Measurements from ENCODE around the gene PDK1.
A peak's percentile ranks its signal among the peaks of the same experiment; 100 is the strongest.
"Not testable (repeated sequence)": the region's sequence is repeated elsewhere in the genome, so short reads cannot be mapped to it uniquely, and the experiment has no call there.

PDK1 gene

DNA sequence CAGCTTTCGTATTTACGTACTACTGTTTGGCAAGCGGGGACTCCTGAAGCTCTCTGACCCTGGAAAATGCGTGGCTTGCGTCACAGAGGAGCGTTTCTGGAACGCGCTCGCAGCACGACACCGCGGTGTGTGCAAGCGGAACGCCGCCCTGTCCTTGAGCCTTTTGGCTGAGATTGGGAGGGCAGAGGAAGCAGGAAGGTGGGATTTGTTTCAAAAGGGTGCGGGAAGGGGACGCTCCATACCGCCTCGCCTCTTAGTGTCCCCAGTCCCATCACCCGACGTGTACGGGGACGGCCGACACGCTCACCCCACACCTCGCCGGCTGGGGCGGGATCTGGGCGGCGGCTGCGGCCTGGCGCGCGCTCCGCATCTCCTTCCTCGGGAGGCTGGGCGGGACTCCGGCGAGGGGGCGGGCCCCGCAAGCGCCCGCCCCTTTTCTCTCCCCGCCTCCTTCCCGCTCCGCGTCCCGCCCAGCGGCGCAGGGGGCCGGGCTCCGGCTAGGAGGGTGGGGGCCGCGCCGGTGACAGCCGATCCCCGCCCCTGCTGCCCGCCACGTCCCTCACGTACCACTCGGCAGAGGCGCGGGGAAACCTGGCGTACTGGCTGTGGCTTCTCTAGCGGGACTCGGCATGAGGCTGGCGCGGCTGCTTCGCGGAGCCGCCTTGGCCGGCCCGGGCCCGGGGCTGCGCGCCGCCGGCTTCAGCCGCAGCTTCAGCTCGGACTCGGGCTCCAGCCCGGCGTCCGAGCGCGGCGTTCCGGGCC is at the start of gene PDK1:
PDK1 (plus strand) TSS at position 569 of the 762 bp plus-strand sequence; CDS start at position 630, 61 bp downstream.
- peak; percentile 79 to 85 for DNase-seq (ENCODE audit: low read depth in 2 of 2)

DNA sequence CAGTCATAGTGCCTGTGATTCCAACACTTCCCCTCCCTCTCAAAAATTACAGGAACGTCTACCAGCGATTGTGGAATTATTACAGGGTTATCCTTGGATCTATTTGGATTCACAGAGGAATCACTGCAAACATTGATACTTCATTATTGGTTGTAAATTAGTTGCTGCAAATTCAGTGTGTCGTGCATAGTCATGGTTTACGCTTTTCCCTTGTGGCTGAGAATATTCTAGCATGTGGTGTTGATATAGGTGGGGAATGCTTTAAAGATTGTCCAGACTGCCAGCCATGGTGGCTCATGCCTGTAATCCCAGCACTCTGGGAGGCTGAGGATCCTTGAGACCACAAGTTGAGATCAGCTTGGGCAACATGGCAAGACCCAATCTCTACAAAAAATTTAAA is 48.7 kb upstream of the PDK1 start:
- no peak for DNase-seq (ENCODE audit: low read depth in 2 of 2)

DNA sequence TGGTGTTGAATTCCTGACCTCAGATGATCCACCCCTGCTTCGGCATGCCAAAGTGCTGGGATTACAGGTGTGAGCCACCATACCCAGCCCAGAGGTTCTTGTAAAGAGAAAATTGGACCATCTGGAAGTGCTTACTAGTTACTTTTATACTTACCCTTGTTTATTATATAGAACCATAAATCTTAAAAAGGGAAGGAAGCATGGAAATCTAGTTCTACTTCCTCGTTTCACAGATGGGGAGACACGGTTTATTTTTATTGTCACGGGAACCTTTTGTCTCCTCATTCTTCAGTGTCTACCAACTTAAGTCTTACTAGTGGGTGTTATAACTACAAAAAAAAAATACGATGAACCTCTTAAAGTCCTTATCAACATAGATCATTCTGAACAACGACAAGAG is 45.8 kb upstream of the PDK1 start:
- no peak for DNase-seq (ENCODE audit: low read depth in 2 of 2)

DNA sequence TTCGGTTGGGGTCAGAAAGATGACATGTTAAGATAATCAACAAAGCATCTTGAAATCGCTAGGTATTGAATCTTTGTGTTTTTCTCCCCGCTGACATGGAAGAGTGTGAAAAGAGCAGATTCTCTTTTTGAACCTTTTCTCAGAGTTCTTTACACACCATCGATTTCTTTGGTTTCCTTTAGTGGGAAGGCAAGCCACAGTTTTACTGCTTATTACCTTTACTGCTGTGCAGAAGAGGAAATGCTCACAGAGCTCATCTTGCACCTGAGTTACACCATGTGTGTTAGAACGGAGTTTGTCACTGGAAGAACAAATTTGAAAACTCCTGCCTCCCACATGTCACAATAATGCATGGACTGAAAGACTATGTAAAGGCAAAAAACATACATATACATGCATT is 45.3 kb upstream of the PDK1 start:
- DNase-seq (ENCODE audit: low read depth in 2 of 2): no peak

DNA sequence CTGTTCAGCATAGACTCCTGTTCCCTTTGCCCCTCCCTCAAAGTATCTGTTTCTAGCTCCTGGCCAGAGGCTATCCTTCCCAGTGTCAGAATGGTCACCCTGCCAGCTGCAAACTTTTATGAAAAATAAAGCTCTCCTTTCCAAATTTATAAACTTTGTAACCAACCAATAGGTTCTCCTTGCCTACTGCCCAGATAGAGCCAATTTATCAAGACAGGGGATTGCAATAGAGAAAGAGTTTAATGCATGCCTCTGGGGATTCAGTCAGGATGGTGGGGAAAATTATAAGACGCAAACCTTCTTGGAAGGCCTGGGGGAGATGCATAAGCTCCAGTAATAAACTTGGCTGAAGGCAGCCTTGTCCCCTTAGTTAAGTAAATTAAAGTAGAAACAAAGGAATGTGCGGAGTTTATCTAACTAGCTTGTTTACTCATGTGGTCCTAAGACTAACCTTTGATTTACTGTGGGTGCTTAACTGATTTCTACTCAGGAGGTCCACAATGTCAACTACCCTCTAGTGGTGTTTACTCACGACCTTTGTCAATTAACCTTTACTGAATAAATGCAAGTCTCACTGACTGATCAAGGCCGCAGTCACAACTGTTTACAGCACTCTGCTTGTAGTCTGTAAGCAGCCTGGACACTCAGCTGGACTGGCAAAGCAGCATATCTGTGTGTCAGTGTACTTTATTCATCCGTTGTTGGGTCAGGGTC is 42.9 kb upstream of the PDK1 start:
- DNase-seq (ENCODE audit: low read depth in 2 of 2): no peak

DNA sequence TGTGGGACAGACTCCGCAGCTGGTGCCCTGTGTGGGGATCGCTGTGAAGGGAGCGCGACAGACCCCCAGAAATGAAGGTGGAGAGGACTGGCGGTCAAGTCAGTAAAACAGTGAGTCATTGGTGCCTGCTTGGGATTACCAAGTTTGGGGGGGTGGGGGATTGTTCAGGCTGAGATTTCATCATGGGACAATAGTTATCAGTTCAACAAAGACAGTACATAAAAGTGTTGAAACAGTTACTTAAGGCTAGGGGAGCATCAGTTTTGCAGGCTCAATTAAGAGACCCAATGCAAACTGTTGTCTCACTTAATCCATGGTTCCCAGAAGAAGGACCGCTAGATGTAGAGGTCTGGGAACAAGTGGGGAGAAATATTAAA is 42.4 kb upstream of the PDK1 start:
- no peak for DNase-seq (ENCODE audit: low read depth in 2 of 2)

DNA sequence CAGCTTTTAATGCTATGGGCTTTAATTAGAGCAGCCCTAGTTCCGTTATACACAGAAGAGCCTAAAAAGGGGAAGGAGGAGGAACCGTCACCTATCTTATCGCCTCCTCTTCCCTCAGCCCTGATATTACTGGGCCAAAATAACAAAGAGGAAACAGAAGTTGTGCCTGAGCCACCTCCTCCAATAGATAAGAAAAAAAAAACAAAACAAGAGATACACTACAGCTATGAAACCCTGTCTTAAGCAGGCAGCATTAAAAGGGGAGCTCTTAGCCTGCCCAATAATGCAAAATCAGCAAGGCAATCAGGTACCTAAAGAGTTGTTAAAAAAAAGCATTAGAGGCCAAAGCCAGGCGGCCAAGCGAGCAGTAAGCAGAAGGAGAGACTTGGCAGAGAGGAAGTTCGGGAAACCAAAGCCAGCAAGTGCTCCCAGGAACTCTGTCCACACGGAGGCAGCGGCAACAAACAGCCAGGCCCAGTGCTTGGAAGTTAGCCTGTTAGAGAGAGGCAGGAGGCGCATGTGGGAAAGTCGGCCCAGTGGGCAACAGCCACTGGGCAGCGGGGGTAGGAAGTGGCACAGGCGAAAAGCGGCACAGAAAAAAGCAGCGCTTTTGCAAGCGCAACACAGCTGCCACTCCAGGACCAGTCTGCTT is 41.8 kb upstream of the PDK1 start:
- DNase-seq (ENCODE audit: low read depth in 2 of 2): no peak

DNA sequence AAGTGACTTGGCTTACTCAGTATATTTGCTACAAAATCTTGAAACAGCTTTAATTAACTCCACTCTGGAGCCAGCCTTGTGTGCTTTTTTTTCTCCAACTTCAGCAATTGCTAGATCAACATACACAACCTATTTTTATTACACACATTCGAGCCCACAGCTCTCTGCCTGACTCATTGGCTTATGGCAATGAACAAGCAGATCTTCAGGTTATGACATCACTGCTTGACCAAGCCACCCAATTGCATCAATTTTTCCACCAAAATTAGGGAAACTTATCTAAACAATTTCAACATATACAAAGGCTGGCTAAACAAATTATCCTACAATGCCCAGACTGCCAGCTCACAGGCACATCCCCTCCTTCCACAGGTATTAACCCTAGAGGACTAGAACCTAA is 39.6 kb upstream of the PDK1 start:
- DNase-seq (ENCODE audit: low read depth in 2 of 2): no peak

DNA sequence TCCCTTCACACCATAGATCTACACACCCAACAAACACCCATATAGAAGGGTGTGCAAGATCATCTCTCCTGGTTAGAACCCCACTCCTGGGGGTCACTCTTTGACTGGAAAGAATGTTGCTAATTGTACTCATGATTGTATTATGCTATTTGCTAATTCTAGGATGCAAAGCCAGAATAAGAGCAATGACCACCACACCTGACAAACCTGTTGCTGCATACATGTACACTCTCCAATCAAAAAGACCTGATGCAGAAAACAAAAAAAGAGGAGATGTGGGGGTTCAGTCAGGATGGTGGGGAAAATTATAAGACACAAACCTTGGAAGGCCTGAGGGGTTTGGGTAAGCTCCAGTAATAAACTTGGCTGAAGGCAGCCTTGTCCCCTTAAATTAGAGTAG is 36.9 kb upstream of the PDK1 start:
- no peak for DNase-seq (ENCODE audit: low read depth in 2 of 2)

DNA sequence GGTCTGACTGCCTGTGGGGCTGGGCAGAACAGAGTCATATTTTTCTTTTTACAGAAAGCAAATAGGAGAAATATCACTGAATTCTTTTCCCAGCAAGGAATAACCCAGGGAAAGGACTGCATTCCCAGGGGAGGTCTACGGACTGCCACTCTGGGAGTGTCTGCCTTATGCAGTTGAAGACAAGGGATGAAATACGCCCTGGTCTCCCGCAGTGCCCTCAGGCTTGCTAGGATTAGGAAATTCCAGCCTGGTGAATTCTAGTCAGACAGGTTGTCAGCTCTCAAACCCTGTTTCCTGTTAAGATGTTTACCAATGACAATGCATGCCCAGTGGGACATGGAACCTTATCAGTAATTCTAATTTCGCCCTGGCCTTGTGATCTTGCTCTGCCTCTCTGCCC is 30.3 kb upstream of the PDK1 start:
- no peak for DNase-seq (ENCODE audit: low read depth in 2 of 2)

DNA sequence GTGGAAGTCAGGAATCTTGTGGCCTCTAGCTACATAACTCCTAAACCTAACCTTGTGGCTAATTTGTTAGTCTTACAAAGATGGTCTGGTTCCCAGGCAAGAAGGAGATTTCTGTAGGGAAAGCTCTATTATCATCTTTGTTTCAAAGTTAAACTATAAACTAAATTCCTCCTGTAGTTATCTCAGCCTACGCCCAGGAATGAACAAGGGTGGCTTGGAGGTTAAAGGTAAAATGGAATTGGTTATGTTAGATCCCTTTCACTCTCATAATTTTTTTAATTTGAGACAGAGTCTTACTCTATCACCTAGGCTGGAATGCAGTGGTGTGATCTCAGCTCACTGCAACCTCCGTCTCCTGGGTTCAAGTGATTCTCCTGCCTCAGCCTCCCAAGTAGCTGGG is 24.6 kb upstream of the PDK1 start:
- DNase-seq (ENCODE audit: low read depth in 2 of 2): no peak

DNA sequence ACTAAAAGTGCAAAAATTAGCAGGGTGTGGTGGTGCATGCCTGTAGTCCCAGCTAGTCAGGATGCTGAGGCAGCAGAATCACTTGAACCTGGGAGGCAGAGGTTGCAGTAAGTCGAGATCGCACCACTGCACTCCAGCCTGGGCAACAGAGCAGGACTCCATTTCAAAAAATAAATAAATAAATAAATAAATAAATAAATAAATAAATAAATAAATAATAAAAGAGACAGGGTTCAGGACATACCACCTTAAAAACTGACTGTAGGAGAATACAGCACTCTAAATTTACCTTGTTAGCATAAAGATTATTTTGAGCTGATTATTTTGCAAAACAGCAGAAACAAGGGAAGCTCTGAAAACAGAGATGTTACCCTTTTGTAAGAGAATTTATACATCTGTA is 23.4 kb upstream of the PDK1 start:
- DNase-seq (ENCODE audit: low read depth in 2 of 2): not testable (repeated sequence)

DNA sequence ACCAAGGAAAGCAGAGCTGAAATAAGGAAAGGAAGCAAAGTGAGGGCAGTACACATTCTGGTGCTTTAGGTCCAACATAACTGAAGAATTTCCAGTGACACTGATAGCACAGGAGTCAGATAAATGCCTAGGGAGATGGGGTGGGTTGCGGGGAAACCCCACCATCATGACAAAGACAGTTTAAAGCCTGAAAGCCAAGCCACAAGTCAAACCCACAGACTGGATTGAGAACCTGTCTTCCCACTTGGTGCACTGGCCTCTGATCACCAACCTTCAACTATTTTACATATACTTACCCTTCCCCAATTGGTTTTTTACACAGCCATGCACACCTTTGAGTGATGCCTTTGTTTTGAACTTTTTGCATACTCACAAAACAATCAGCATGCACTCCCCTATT is 22.2 kb upstream of the PDK1 start:
- no peak for DNase-seq (ENCODE audit: low read depth in 2 of 2)

DNA sequence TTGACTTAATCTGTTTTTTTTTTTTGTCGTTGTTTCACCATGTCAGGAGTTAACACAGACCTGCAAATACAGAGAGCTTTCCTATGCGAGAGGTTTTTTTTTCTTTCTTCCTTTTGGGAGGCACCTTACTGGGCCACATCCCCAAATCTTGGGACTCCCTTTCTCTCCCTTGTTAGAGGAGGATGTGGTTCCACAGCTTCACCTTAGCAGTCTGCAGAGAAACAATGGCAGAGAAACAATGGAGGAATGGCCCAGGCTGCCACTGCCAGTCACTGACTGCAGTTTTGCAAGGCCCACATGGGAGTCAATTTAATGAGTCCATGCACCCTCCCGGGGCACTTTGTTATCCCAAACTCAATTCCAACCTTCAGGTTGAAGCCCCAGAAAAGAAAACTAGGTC is 20.8 kb upstream of the PDK1 start:
- no peak for DNase-seq (ENCODE audit: low read depth in 2 of 2)

DNA sequence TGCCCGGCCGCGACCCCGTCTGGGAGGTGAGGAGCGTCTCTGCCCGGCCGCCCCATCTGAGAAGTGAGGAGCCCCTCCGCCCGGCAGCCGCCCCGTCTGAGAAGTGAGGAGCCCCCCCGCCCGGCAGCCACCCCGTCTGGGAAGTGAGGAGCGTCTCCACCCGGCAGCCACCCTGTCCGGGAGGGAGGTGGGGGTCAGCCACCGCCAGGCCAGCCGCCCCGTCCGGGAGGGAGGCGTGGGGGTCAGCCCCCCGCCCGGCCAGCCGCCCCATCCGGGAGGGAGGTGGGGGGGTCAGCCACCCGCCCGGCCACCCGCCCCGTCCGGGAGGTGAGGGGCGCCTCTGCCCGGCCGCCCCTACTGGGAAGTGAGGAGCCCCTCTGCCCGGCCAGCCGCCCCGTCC is 18.0 kb upstream of the PDK1 start:
- not testable (repeated sequence) for DNase-seq (ENCODE audit: low read depth in 2 of 2)

DNA sequence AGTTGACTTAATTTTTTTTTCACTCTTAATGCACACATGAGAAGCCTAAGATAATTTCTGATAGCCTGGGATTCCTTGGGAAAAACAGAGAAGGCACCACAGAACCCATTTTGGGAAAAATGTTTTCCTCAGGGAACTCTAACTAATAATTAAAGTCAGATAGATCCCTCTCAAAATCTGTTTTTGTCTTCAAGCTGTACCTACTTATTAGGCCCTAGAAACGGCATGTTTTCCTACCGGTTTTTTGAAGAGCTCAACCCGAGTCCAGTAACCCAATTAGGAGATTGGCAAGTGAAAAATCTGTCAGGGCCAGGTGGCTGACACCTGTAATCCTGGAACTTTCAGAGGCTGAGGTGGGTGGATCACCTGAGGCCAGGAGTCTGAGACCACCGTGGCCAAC is 16.1 kb upstream of the PDK1 start:
- DNase-seq (ENCODE audit: low read depth in 2 of 2): no peak

DNA sequence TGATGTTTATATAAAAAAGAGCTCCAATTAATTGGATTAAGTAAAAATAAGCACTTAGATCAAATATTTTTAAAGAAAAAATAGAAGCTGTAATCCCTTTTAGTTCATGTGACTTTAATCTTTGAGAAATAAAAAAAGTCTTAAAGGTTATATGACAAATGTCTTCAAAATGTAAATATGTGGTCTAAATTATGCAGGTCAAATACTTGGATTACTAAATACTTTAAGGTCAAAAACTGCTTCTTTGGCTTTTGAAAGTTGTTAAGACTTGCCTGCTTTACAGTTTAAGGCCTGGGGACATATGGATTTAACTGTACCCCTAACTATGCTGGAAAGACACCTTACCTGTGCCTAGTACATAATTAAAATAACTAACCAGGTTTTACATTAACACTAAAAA is 15.5 kb upstream of the PDK1 start:
- no peak for DNase-seq (ENCODE audit: low read depth in 2 of 2)

DNA sequence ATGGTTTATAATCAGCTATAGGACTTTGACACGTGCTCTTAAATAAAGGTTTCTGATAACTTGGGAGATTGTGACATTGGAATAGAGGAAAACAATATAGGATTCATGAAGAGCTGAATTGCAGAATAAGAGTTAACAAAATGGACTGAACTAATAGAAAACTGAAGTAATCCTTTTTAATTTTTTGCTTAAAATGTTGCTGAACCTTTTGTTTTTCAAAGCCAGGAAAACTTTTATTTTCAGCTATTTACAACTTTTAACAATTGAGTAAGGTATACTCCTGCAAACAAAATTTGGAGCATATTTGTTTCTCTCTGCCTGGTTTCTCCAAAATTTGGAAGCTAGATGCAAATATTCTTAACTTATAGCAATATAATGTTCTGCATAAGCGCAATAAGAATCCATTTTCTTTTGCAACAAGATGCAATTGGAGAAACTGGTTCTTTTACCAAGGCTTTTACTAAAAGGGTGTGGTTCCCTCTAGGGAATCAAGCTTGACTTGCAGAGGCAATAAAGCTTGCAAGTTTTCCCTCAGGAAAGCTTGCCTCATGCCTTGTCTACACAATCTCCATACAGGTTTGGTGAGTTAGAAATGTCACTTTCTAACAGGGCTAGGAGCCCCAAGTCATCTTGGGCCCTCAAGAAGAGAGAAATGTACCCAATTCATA is 10.3 kb upstream of the PDK1 start:
- DNase-seq (ENCODE audit: low read depth in 2 of 2): no peak

DNA sequence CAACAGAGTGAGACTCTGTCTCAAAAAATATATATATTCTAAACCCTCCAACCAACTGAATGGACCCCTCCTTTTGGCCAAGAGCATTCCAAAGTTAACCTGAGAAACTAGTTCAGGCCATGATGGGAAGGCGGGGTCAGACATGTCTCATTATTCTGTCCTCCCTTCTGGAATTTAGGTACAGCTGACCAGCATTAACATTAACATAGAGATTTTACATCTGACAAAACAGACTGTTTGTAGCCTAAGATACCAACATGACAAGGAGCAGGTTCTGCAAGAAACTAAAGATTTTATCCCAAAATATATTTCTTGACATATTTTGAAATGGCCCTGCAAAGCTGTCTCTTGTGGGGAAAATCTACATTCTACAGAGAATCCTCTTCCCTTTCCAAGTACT is 6.8 kb upstream of the PDK1 start:
- no peak for DNase-seq (ENCODE audit: low read depth in 2 of 2)

DNA sequence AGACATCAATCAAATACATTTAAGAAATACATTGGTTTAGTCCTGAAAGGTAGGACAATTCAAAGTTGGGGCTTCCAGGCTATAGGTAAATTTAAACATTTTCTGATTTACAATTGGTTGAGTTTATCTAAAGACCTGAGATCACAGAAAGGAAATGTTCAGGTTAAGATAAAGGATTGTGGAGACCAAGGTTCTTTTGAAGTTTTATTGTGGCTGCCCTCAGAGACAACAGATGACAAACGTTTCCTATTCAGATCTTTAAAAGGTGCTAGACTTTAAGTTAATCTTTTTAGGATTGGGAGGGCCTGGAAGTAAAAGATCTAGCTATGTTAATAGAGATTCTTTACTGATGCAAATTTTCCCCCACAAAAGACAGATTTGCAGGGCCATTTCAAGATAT is 6.1 kb upstream of the PDK1 start:
- DNase-seq (ENCODE audit: low read depth in 2 of 2): not testable (repeated sequence)

DNA sequence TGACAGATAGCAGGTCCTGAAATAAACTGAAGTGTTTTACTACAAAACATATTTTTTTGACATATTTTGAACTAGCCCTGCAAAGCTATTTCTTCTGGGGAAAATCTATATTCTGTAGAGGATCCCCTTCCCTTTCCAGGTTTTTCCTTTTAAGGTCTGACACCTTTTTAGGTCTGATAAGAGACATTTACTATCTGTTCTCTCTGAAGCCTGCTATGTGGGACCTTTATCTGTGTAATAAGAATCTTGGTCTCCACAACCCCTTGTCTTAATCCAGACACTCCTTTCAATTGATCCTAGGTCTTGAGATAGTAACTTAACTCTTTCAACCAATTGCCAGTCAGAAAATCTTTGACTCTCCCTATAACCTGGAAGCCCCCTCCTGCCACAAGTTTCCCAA is 5.5 kb upstream of the PDK1 start:
- DNase-seq (ENCODE audit: low read depth in 2 of 2): no peak

DNA sequence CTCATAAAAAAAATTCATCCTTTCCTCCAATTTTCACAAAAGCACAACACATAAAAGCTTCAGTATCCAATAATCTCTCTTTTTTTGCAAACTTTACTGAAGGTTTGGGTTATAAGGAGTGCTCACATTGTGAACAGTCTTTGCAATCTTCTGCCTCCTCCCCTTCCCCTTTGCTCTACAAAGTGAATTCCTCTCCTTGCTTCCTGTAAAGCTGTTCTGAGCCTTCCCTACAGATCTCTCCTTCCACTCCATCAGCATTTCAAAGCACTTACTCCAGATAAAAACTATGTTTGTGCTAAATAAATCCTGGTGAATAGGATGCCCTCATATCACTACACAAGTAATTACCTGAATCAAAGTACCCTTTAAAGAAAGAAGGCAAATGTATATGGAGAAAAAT is 4.6 kb upstream of the PDK1 start:
- DNase-seq (ENCODE audit: low read depth in 2 of 2): no peak

Measured in stimulated activated CD8-positive, alpha-beta memory T cell treated with anti-CD3 and anti-CD28 coated beads, Interleukin-15, amount 100 ng/mL, for 4 hours (primary cell).